ENCODE results near the gene ZSCAN31.

DNA sequence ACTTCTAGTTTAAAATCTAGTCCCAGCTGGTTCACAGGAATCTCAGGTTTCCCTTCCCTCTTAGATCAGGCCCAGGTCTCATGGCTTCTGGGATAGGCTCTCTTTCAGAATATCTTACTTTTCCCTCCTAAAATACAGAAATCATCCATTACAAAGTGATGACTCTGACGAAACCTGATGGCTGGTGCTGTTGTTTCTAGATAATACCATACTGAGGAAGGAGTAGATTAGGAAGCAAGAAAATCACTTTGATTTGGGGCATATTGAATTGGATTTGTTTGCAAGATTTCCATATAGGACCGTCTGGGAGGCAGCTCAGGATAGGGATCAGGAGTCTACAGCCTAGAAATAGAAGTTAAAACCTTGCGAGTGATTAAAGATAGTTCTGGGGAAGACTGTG lies 17.4 kb upstream of the ZSCAN31 start:
- TF ChIP-seq, protein P1, sequence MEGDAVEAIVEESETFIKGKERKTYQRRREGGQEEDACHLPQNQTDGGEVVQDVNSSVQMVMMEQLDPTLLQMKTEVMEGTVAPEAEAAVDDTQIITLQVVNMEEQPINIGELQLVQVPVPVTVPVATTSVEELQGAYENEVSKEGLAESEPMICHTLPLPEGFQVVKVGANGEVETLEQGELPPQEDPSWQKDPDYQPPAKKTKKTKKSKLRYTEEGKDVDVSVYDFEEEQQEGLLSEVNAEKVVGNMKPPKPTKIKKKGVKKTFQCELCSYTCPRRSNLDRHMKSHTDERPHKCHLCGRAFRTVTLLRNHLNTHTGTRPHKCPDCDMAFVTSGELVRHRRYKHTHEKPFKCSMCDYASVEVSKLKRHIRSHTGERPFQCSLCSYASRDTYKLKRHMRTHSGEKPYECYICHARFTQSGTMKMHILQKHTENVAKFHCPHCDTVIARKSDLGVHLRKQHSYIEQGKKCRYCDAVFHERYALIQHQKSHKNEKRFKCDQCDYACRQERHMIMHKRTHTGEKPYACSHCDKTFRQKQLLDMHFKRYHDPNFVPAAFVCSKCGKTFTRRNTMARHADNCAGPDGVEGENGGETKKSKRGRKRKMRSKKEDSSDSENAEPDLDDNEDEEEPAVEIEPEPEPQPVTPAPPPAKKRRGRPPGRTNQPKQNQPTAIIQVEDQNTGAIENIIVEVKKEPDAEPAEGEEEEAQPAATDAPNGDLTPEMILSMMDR (IDR thresholded peaks at IDR 0.05; ENCODE audit: extremely low read depth in 1 of 2, insufficient read depth in 1 of 2, low read depth in 1 of 2, low read length in 2 of 2), result no peak
- no peak for TF ChIP-seq POLR2AphosphoS5 (IDR thresholded peaks at IDR 0.05; ENCODE audit: insufficient read depth, low read depth, low read length)
- no peak for TF ChIP-seq EZH2 (IDR thresholded peaks at IDR 0.05; ENCODE audit: borderline replicate concordance, low read depth, low read length, severe bottlenecking)
- TF ChIP-seq, protein P2, sequence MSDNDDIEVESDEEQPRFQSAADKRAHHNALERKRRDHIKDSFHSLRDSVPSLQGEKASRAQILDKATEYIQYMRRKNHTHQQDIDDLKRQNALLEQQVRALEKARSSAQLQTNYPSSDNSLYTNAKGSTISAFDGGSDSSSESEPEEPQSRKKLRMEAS (IDR thresholded peaks at IDR 0.05; ENCODE audit: insufficient read depth, insufficient read length), result no peak
- TF ChIP-seq POLR2A (IDR thresholded peaks at IDR 0.05; ENCODE audit: low read depth, low read length), result no peak
- no peak for TF ChIP-seq FOS (IDR thresholded peaks at IDR 0.05; ENCODE audit: borderline replicate concordance, insufficient read depth, low read length)
- no peak for TF ChIP-seq MYC (IDR thresholded peaks at IDR 0.05; ENCODE audit: low read depth, low read length)
- TF ChIP-seq GATA2 (IDR thresholded peaks at IDR 0.05; ENCODE audit: insufficient read depth, insufficient read length, low read depth, low read length), result no peak
- no peak for TF ChIP-seq JUN (IDR thresholded peaks at IDR 0.05; ENCODE audit: borderline replicate concordance, insufficient read depth, insufficient read length, low read depth)
